ENCODE measurements around the gene VPS8. TPM values are rescaled to one million over a fixed set of nuclear protein-coding genes. Genes with fewer than 3 reads are reported as not detected.

Gene VPS8
- total RNA-seq, 1 donor from 2014 or later: 56.9 TPM

GRCh38 chr3:185030951-185031350 lies 219.0 kb downstream of the VPS8 start:
- FAIRE-seq (no peak), DNase-seq (ENCODE audit: low read depth) (no peak)
- H3K36me3 ChIP-seq (ENCODE audit: control insufficient read depth, insufficient read depth, low read length): no peaks in the 10 kb centered on the region
- TF ChIP-seq CTCF (IDR thresholded peaks at IDR 0.05; ENCODE audit: insufficient read depth, low read length, severe bottlenecking): no peak
- no peak overlapping the region for H3K4me3 ChIP-seq (ENCODE audit: low read depth, low read length)
- no peaks in the 10 kb centered on the region for H3K27me3 ChIP-seq (ENCODE audit: control insufficient read depth, insufficient read depth, low read length)

GRCh38 chr3:185037801-185038200 lies 225.8 kb downstream of the VPS8 start:
- DNase-seq (ENCODE audit: low read depth) (no peak), FAIRE-seq (no peak)
- H3K27me3 ChIP-seq (ENCODE audit: control insufficient read depth, insufficient read depth, low read length): no peaks in the 10 kb centered on the region
- H3K4me3 ChIP-seq (ENCODE audit: low read depth, low read length): no peak overlapping the region
- H3K36me3 ChIP-seq (ENCODE audit: control insufficient read depth, insufficient read depth, low read length): no peaks in the 10 kb centered on the region
- TF ChIP-seq CTCF (IDR thresholded peaks at IDR 0.05; ENCODE audit: insufficient read depth, low read length, severe bottlenecking): no peak

- no peaks in the 10 kb centered on the region for H3K27me3 ChIP-seq (ENCODE audit: control insufficient read depth, insufficient read depth, low read length)
- TF ChIP-seq CTCF (IDR thresholded peaks at IDR 0.05; ENCODE audit: insufficient read depth, low read length, severe bottlenecking): no peak
- FAIRE-seq (no peak), DNase-seq (ENCODE audit: low read depth) (no peak)
- no peaks in the 10 kb centered on the region for H3K36me3 ChIP-seq (ENCODE audit: control insufficient read depth, insufficient read depth, low read length)
- H3K4me3 ChIP-seq (ENCODE audit: low read depth, low read length): no peak overlapping the region
Measured at GRCh38 chr3:185040425-185040824, 228.5 kb downstream of the VPS8 start.

GRCh38 chr3:185041540-185041939 lies 229.6 kb downstream of the VPS8 start:
- no peak for DNase-seq (ENCODE audit: low read depth)
- H3K36me3 ChIP-seq (ENCODE audit: control insufficient read depth, insufficient read depth, low read length): no peaks in the 10 kb centered on the region
- no peak for FAIRE-seq
- no peaks in the 10 kb centered on the region for H3K27me3 ChIP-seq (ENCODE audit: control insufficient read depth, insufficient read depth, low read length)
- H3K4me3 ChIP-seq (ENCODE audit: low read depth, low read length): no peak overlapping the region
- no peak for TF ChIP-seq CTCF (IDR thresholded peaks at IDR 0.05; ENCODE audit: insufficient read depth, low read length, severe bottlenecking)

GRCh38 chr3:185042312-185043050 lies 230.5 kb downstream of the VPS8 start:
- Histone ChIP-seq H3K27me3 (ENCODE audit: control insufficient read depth, insufficient read depth, low read length) (no peaks in the 10 kb centered on the region), H3K4me3 (ENCODE audit: low read depth, low read length) (no peak overlapping the region), H3K36me3 (ENCODE audit: control insufficient read depth, insufficient read depth, low read length) (no peaks in the 10 kb centered on the region)
- DNase-seq (ENCODE audit: low read depth) (no peak), FAIRE-seq (no peak)
- TF ChIP-seq CTCF (IDR thresholded peaks at IDR 0.05; ENCODE audit: insufficient read depth, low read length, severe bottlenecking): no peak

GRCh38 chr3:185046164-185046515 lies 234.2 kb downstream of the VPS8 start:
- no peak for FAIRE-seq

More at GRCh38 chr3:185046164-185046515, 234.2 kb downstream of the VPS8 start:
- DNase-seq (ENCODE audit: low read depth): no peak
- Histone ChIP-seq H3K36me3 (ENCODE audit: control insufficient read depth, insufficient read depth, low read length) (peaks cover 2% of the 10 kb centered on the region), H3K27me3 (ENCODE audit: control insufficient read depth, insufficient read depth, low read length) (no peaks in the 10 kb centered on the region), H3K4me3 (ENCODE audit: low read depth, low read length) (no peak overlapping the region)
- TF ChIP-seq CTCF (IDR thresholded peaks at IDR 0.05; ENCODE audit: insufficient read depth, low read length, severe bottlenecking): no peak
